ENCODE measurements around the gene AUTS2. TPM values are rescaled to one million over a fixed set of nuclear protein-coding genes. Genes with fewer than 3 reads are reported as not detected.

Gene AUTS2
- total RNA-seq, 1 experiment from 2014 or later, result 50.0 TPM

- DNase-seq (ENCODE audit: low spot score), result no peak
- ATAC-seq, result no peak
Measured at GRCh38 chr7:70492625-70493024, 894.4 kb downstream of the AUTS2 start.

GRCh38 chr7:70494225-70495032 is 896.2 kb downstream of the AUTS2 start:
- H3K27ac Mint-ChIP-seq, result no peak overlapping the region
- TF ChIP-seq ATF2 (CRISPR knock-in tag; IDR thresholded peaks at IDR 0.05; ENCODE audit: borderline replicate concordance, low read depth) (no peak), SMAD3 (CRISPR knock-in tag; IDR thresholded peaks at IDR 0.05; ENCODE audit: borderline replicate concordance) (no peak), ATF1 (CRISPR knock-in tag; IDR thresholded peaks at IDR 0.05) (no peak), JUN (CRISPR knock-in tag; IDR thresholded peaks at IDR 0.05) (no peak)
- ATAC-seq, result no peak
- H3K9me3 Mint-ChIP-seq, result no peaks in the 10 kb centered on the region
- H3K27me3 Mint-ChIP-seq (ENCODE audit: low read depth), result no peaks in the 10 kb centered on the region
- no peak overlapping the region for H3K4me3 Mint-ChIP-seq
- ChIA-PET POLR2A (no interaction called here), CTCF (no interaction called here)
- no peaks in the 10 kb centered on the region for H3K4me1 Mint-ChIP-seq
- no peak for DNase-seq (ENCODE audit: low spot score)
- no peaks in the 10 kb centered on the region for H3K36me3 Mint-ChIP-seq

More at GRCh38 chr7:70492625-70493024, 894.4 kb downstream of the AUTS2 start:
- no peaks in the 10 kb centered on the region for H3K27me3 Mint-ChIP-seq (ENCODE audit: low read depth)
- no peak overlapping the region for H3K4me3 Mint-ChIP-seq
- no peaks in the 10 kb centered on the region for H3K9me3 Mint-ChIP-seq
- peaks cover under 1% of the 10 kb centered on the region; the same call in 1 of the 2 replicates for H3K4me1 Mint-ChIP-seq
- no peak overlapping the region for H3K27ac Mint-ChIP-seq
- ChIA-PET POLR2A (no interaction called here), CTCF (interaction anchor here (1.2 kb wide), 1 partner anchor 75 kb away, joined by 4 read pairs; no protein-coding TSS in a partner anchor)
- H3K36me3 Mint-ChIP-seq, result no peaks in the 10 kb centered on the region
- TF ChIP-seq IRF1 (CRISPR knock-in tag; IDR thresholded peaks at IDR 0.05) (no peak), MAX (CRISPR knock-in tag; IDR thresholded peaks at IDR 0.05) (no peak), NR1H2 (CRISPR knock-in tag; IDR thresholded peaks at IDR 0.05) (no peak)

GRCh38 chr7:70495033-70495376 is 896.7 kb downstream of the AUTS2 start:
- H3K27me3 Mint-ChIP-seq (ENCODE audit: low read depth), result no peaks in the 10 kb centered on the region
- no peak overlapping the region for H3K27ac Mint-ChIP-seq
- DNase-seq (ENCODE audit: low spot score), result no peak
- POLR2A ChIA-PET, result no interaction called here
- no peak for ATAC-seq
- no peaks in the 10 kb centered on the region for H3K4me1 Mint-ChIP-seq
- no peak overlapping the region for H3K4me3 Mint-ChIP-seq
- no peaks in the 10 kb centered on the region for H3K9me3 Mint-ChIP-seq
- CTCF ChIA-PET, result no interaction called here
- H3K36me3 Mint-ChIP-seq, result no peaks in the 10 kb centered on the region
- TF ChIP-seq ERG (CRISPR knock-in tag; IDR thresholded peaks at IDR 0.05) (no peak), GRHL2 (CRISPR knock-in tag; IDR thresholded peaks at IDR 0.05; ENCODE audit: insufficient replicate concordance, severe bottlenecking) (no peak), ZNF425 (CRISPR knock-in tag; conservative IDR thresholded peaks at IDR 0.05) (no peak), SOX15 (CRISPR knock-in tag; IDR thresholded peaks at IDR 0.05) (no peak), PRRX2 (CRISPR knock-in tag; IDR thresholded peaks at IDR 0.05) (no peak), NR2C2 (CRISPR knock-in tag; IDR thresholded peaks at IDR 0.05) (no peak), TP53 (CRISPR knock-in tag; IDR thresholded peaks at IDR 0.05) (no peak), NFATC4 (CRISPR knock-in tag; IDR thresholded peaks at IDR 0.05) (no peak)
